Measurements from ENCODE around the gene ATXN7L3.

DNA sequence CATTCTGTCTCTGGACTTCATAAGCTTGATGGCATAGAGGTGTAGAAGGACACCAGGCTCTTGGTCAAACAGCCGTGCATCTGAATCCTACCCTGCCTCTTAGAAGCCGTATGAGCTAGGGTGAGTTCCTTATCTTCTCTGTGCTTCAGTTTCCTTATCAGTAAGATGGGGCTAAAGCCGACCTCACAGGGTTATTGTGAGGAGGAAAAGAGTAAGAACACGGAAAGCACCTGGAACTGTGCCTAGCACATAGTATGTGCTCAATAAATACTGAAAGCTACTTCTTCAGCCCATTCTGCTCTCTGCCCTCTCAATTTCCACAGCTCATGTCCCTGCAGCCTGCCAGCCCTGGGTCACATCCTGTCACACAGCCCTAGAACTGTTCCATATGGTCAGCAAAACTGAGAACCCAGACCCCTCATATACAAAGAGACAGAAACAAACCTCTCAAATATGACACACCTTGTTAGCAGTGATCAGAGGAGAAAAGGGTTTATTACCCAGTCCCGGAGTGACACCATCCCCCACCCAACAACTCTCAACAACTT is 36.8 kb upstream of the ATXN7L3 start:
- TF ChIP-seq, protein P1, sequence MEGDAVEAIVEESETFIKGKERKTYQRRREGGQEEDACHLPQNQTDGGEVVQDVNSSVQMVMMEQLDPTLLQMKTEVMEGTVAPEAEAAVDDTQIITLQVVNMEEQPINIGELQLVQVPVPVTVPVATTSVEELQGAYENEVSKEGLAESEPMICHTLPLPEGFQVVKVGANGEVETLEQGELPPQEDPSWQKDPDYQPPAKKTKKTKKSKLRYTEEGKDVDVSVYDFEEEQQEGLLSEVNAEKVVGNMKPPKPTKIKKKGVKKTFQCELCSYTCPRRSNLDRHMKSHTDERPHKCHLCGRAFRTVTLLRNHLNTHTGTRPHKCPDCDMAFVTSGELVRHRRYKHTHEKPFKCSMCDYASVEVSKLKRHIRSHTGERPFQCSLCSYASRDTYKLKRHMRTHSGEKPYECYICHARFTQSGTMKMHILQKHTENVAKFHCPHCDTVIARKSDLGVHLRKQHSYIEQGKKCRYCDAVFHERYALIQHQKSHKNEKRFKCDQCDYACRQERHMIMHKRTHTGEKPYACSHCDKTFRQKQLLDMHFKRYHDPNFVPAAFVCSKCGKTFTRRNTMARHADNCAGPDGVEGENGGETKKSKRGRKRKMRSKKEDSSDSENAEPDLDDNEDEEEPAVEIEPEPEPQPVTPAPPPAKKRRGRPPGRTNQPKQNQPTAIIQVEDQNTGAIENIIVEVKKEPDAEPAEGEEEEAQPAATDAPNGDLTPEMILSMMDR (tag by site-specific recombination; IDR thresholded peaks at IDR 0.05): no peak
- TF ChIP-seq ZNF394 (tag by site-specific recombination; IDR thresholded peaks at IDR 0.05; ENCODE audit: borderline replicate concordance): no peak
- no peak for TF ChIP-seq ZNF660 (tag by site-specific recombination; IDR thresholded peaks at IDR 0.05)
- TF ChIP-seq MYNN (tag by site-specific recombination; IDR thresholded peaks at IDR 0.05; ENCODE audit: borderline replicate concordance): no peak
- no peak for TF ChIP-seq ZNF24 (tag by site-specific recombination; IDR thresholded peaks at IDR 0.05)
- no peak for TF ChIP-seq ZNF558 (tag by site-specific recombination; IDR thresholded peaks at IDR 0.05)
- no peak for TF ChIP-seq ZBTB10 (tag by site-specific recombination; IDR thresholded peaks at IDR 0.05)
- TF ChIP-seq ZNF473 (tag by site-specific recombination; IDR thresholded peaks at IDR 0.05): no peak
- TF ChIP-seq GLI2 (tag by site-specific recombination; IDR thresholded peaks at IDR 0.05; ENCODE audit: borderline replicate concordance, low read depth): no peak
- no peak for TF ChIP-seq SP2 (tag by site-specific recombination; IDR thresholded peaks at IDR 0.05)
- TF ChIP-seq ZNF335 (tag by site-specific recombination; conservative IDR thresholded peaks at IDR 0.05): no peak
